ENCODE data around the gene MIAT.

DNA sequence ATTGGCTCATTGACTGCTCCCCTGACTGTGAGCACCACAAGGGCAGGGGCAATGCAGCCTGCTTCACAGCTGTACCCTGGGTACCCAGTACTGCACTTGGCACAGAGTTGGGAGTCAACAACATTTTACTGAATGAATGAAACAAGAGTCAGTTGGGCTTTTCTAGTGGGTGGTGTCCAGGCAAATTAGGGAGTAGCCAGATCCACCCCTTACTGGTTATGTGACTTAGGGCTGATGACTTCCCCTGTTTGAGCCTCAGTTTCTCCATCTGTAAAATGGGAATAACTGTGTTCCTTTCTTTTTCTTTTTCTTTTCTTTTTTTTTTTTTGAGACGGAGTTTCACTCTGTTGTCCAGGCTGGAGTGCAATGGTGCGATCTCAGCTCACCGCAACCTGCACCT is 23.1 kb downstream of the MIAT start:
- TF ChIP-seq, protein P1, sequence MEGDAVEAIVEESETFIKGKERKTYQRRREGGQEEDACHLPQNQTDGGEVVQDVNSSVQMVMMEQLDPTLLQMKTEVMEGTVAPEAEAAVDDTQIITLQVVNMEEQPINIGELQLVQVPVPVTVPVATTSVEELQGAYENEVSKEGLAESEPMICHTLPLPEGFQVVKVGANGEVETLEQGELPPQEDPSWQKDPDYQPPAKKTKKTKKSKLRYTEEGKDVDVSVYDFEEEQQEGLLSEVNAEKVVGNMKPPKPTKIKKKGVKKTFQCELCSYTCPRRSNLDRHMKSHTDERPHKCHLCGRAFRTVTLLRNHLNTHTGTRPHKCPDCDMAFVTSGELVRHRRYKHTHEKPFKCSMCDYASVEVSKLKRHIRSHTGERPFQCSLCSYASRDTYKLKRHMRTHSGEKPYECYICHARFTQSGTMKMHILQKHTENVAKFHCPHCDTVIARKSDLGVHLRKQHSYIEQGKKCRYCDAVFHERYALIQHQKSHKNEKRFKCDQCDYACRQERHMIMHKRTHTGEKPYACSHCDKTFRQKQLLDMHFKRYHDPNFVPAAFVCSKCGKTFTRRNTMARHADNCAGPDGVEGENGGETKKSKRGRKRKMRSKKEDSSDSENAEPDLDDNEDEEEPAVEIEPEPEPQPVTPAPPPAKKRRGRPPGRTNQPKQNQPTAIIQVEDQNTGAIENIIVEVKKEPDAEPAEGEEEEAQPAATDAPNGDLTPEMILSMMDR (IDR thresholded peaks at IDR 0.05): no peak
- TF ChIP-seq POLR2A (IDR thresholded peaks at IDR 0.05): no peak

Measured in heart left ventricle (tissue), 13 donors.